HFFc6 (cell line): ENCODE data around the gene KCNIP3. TPM values are rescaled to one million over a fixed set of nuclear protein-coding genes. Genes with fewer than 3 reads are reported as not detected.

ENCODE experiments used
- DNase-seq: peaks from one replicate; pipeline ENCODE4 v3.0.0-alpha.2; 2018
- H3K27ac Mint-ChIP-seq: 2 replicates; pipeline ENCODE4 v1.8.0; 2020; ENCODE audit warnings: mild to moderate bottlenecking, mixed read lengths
- H3K27me3 Mint-ChIP-seq: 2 replicates; pipeline ENCODE4 v1.8.0; 2021; ENCODE audit warnings: mild to moderate bottlenecking, moderate library complexity, mixed read lengths; ENCODE audit not compliant: insufficient read depth
- H3K36me3 Mint-ChIP-seq: 2 replicates; pipeline ENCODE4 v1.8.0; 2021; ENCODE audit warnings: low read depth, mixed read lengths
- H3K4me1 Mint-ChIP-seq: 2 replicates; pipeline ENCODE4 v1.8.0; 2020; ENCODE audit warnings: low read depth, mixed read lengths
- H3K4me3 Mint-ChIP-seq: 2 replicates; pipeline ENCODE4 v1.8.0; 2020; ENCODE audit warnings: mild to moderate bottlenecking, moderate library complexity, mixed read lengths
- H3K9me3 Mint-ChIP-seq: 2 replicates; pipeline ENCODE4 v1.8.0; 2020; ENCODE audit warnings: mild to moderate bottlenecking, mixed read lengths
- CTCF ChIP-seq: fragments of 200-600 bp; sonication (generic); IDR thresholded peaks from 2 replicates; pipeline ENCODE4 v1.5.0; 2021; ENCODE audit warnings: antibody characterized with exemption, mild to moderate bottlenecking
- total RNA-seq, 6 experiments: library from RNA; stranded (reverse); fragmentation: NEBNext Ultra II Directional; extraction: Animal tissue kit (Norgen Biotek cat#: 25700); gene quantifications; 2 replicates in 1 of 6; 3 replicates in 5 of 6; pipeline ENCODE4 v1.2.3, GENCODE V29; 2021

Gene KCNIP3
- total RNA-seq, 6 experiments from 2014 or later: 0.56 to 2.4 (median 0.67) TPM

- Mint-ChIP-seq H3K4me3 (no peak overlapping the region), H3K9me3 (no peaks in the 10 kb centered on the region), H3K27me3 (peaks cover 7% of the 10 kb centered on the region), H3K27ac (no peak overlapping the region), H3K4me1 (peaks cover 29% of the 10 kb centered on the region), H3K36me3 (no peaks in the 10 kb centered on the region)
- no peak for TF ChIP-seq CTCF
- no peak for DNase-seq
These were observed 15.5 kb downstream of the KCNIP3 start for GRCh38 chr2:95312543-95313201.

DNA sequence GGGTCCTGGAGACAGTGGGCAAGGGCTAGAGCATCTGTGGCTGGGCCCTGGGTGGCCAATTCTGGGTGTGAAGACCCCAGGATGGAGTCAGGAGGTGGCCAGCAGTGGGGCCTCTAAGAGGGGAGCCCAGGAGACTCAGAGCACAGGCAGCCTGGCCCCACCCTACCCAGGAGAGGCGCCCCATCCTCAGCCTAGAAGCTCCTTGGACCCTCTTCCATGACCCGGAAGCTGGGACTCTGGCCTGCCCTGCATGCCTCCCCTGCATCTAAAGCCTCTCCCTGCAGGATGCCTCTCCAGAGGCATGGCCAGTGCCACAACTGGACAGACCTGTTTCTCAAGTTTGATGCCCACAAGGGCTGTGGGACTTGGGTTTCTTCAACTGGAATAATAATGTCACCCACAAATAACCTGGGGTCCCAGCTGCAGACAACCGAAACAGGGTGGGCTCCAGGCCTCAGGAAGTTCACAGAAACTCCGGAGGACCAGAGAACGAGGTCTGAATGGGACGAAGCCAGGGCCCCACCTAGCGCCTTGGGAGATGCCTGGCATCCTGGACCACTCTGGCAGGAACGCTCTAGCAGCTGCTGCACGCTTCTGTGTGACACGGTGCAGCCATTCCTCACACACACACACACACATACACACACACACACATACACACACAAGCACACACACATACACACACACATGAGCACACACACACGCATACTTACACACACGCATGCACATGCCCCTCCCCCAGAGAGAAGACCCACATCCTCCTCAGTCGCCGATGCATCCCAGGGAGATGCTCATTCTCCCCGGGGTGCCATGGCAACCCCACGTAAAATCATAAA is 16.4 kb downstream of the KCNIP3 start:
- Mint-ChIP-seq H3K4me3 (no peak overlapping the region), H3K36me3 (no peaks in the 10 kb centered on the region), H3K27ac (no peak overlapping the region), H3K9me3 (no peaks in the 10 kb centered on the region), H3K4me1 (peaks cover 30% of the 10 kb centered on the region), H3K27me3 (peaks cover 7% of the 10 kb centered on the region)
- no peak for DNase-seq
- TF ChIP-seq CTCF: no peak

GRCh38 chr2:95314598-95314963 is 17.4 kb downstream of the KCNIP3 start:
- Mint-ChIP-seq H3K36me3 (no peaks in the 10 kb centered on the region), H3K27me3 (peaks cover 9% of the 10 kb centered on the region), H3K4me3 (no peak overlapping the region), H3K9me3 (no peaks in the 10 kb centered on the region), H3K4me1 (peaks cover 30% of the 10 kb centered on the region), H3K27ac (no peak overlapping the region)
- TF ChIP-seq CTCF: no peak
- no peak for DNase-seq

- Mint-ChIP-seq H3K27ac (no peak overlapping the region), H3K4me1 (peaks cover 30% of the 10 kb centered on the region), H3K36me3 (no peaks in the 10 kb centered on the region), H3K27me3 (peaks cover 10% of the 10 kb centered on the region), H3K4me3 (no peak overlapping the region), H3K9me3 (no peaks in the 10 kb centered on the region)
- TF ChIP-seq CTCF: peak; percentile 86
- peak; percentile 42 for DNase-seq
These were observed 17.9 kb downstream of the KCNIP3 start for GRCh38 chr2:95314964-95315611.

GRCh38 chr2:95315801-95316411 is 18.8 kb downstream of the KCNIP3 start:
- Mint-ChIP-seq H3K9me3 (no peaks in the 10 kb centered on the region), H3K36me3 (no peaks in the 10 kb centered on the region), H3K4me3 (peak overlapping the region; percentile 53), H3K27me3 (peaks cover 10% of the 10 kb centered on the region), H3K27ac (peak overlapping the region; percentile 60; the same call in 1 of the 2 replicates), H3K4me1 (peaks cover 30% of the 10 kb centered on the region)
- peak; percentile 71 for DNase-seq
- TF ChIP-seq CTCF: no peak
